GM12864 (cell line): ENCODE measurements around the gene KBTBD8.

ENCODE experiments used
- DNase-seq: peaks from one replicate; pipeline ENCODE4 v3.0.0-alpha.2; 2011; ENCODE audit warnings: low read depth
- H3K4me3 ChIP-seq: 2 replicates; pipeline ENCODE4 v1.5.1; 2011; ENCODE audit warnings: mild to moderate bottlenecking, low read depth, low read length, control low read depth
- TF ChIP-seq, protein P1 (sequence below): IDR thresholded peaks from 2 replicates; pipeline ENCODE4 v1.5.1; 2011; ENCODE audit warnings: low read depth, mild to moderate bottlenecking, moderate library complexity, low read length, control low read depth, inconsistent platforms; ENCODE audit errors: missing control alignments

KBTBD8 gene

DNA sequence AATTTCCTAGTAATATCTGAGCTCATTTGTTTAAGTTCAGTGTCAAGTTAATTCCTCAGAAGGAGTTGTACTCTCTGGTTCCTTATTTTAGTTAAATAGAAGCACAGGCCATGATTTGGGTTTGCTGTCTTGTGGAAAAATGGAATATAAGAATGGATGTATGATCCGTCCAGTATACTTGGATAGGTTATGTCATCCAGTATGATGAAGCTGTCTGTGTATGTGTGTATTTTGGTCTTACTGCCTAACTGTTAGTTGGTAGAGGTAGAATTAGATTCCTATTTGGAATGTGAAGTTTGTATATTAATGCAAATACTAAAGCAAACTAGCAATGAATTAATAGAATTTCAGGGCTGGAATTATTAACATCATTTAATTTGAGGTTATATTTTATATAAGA lies 7.9 kb downstream of the KBTBD8 start:
- no peak overlapping the region for H3K4me3 ChIP-seq
- DNase-seq, result no peak
- TF ChIP-seq, protein P1, sequence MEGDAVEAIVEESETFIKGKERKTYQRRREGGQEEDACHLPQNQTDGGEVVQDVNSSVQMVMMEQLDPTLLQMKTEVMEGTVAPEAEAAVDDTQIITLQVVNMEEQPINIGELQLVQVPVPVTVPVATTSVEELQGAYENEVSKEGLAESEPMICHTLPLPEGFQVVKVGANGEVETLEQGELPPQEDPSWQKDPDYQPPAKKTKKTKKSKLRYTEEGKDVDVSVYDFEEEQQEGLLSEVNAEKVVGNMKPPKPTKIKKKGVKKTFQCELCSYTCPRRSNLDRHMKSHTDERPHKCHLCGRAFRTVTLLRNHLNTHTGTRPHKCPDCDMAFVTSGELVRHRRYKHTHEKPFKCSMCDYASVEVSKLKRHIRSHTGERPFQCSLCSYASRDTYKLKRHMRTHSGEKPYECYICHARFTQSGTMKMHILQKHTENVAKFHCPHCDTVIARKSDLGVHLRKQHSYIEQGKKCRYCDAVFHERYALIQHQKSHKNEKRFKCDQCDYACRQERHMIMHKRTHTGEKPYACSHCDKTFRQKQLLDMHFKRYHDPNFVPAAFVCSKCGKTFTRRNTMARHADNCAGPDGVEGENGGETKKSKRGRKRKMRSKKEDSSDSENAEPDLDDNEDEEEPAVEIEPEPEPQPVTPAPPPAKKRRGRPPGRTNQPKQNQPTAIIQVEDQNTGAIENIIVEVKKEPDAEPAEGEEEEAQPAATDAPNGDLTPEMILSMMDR, result no peak

DNA sequence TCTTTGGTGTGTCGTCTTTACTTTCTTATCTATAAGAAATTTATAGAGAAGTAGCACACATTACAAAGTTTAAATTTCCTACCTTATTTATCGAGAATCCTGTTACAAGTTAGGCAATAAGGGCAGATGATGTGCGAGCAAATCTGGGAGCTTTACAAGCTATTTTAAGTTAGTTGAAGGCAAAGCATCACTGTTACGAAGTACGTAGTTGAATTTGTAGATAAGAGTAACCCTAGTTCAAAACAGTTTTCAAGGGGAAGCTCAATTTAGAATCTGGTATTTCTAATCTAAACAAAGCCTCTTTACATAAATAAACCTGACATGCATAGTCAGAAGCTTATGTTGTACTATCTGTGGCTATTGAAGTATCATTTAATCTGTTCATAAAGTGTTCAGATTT lies 8.4 kb downstream of the KBTBD8 start:
- TF ChIP-seq, protein P1, result no peak
- H3K4me3 ChIP-seq, result no peak overlapping the region
- DNase-seq, result no peak

DNA sequence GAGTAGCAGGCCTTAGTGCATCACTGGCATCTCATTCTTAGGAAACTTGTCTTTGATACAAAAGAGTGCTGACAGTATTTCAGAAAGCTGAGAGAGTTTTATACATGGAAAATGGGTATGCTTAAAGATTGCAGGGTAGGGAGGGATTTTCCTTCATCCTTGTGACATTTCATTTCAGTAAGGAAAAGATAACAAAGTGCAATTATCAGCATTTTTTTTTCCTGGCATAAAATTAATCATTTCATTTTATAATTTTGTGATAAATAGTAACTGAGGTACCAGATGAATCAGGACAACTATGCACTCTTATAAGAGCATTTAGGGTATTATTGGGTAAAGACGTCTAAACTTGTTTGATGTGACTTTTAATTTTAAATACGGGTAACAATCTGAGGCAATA lies 10.3 kb downstream of the KBTBD8 start:
- TF ChIP-seq, protein P1, result no peak
- H3K4me3 ChIP-seq, result no peak overlapping the region

DNA sequence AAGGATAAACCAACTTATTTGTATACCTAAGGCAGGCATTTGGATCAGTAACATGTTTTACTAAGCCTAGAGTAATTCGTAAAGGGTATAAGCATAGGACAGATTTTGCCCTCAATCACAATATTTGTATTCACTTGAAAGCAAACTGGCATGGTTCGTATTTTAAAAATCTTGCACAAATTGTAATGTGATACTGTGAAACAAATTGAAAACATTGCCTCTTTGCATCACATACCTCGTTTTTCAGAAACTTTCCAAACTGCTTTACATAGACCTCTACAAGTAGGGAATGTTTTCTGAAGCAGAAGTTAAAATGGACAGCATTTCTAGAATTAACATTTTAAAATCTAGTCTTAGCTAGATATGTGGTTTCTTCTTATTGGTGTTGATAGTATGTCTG lies 11.6 kb downstream of the KBTBD8 start:
- H3K4me3 ChIP-seq, result no peak overlapping the region
- TF ChIP-seq, protein P1, result no peak
- no peak for DNase-seq

More for the DNA sequence above, 10.3 kb downstream of the KBTBD8 start:
- DNase-seq, result no peak

DNA sequence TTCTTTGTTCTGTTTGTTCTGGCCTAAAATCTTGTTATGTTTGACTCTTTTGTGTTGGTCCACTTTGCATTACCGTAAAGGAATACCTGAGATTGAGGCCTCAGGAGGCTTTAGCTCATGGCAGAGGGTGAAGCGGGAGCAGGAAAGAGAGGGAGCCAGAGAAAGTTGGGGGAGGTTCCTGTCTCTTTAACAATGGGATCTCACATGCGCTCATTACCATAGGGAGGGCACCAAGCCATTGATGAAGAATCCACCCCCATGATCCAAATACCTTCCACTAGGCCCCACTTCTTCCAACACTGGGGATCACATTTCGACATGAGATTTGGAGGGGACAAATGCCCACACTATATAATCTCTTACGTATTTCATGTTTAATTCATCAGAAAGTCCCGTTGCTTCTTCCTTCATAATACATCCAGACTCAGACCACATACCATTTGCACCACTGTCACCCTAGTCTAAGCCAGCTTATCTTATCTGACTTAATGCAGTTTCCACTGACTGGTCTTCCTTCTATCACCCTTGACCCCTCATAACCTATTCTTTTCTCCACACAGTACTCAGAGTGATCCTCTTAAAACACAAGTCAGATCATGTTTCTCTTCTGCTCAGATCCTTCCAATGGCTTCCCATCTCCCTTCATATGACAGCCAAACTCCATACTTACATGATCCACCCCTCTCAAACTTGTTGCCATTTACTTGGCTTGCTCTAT lies 13.5 kb downstream of the KBTBD8 start:
- DNase-seq, result no peak
- TF ChIP-seq, protein P1, result no peak
- H3K4me3 ChIP-seq, result no peak overlapping the region

DNA sequence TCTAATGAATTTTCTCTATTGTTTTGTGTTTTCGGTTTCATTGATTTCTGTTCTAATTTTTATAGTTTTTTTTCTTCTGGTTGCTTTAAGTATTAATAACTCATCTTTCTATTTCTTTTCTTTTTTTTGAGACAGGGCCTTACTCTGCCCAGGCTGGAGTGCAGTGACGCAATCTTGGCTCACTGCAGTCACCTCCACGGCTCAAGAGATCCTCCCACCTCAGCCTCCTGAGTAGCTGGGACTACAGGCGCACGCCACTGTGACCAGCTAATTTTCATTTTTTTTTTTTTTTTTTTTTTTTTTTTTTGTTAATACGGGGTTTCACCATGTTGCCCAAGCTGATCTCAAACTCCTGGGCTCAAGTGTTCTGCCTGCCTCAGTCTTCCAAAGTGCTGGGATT lies 14.5 kb downstream of the KBTBD8 start:
- no peak overlapping the region for H3K4me3 ChIP-seq
- no peak for DNase-seq
- TF ChIP-seq, protein P1, result no peak
